Heart left ventricle (tissue), 16 donors: ENCODE measurements around the gene MYMX. TPM values are rescaled to one million over a fixed set of nuclear protein-coding genes. Genes with fewer than 3 reads are reported as not detected.
A peak's percentile ranks its signal among the peaks of the same experiment; 100 is the strongest.

Experiments used
- ATAC-seq, 4 donors: fragments of 200-7000 bp; cut with Tn5 transposase; one replicate each; pipeline ENCODE4 v1.9.1; 2020 to 2022; ENCODE audit warnings: moderate library complexity in 4 of 4, mild to moderate bottlenecking in 3 of 4, moderate number of reproducible peaks in 1 of 4
- DNase-seq, 5 donors: peaks; one replicate each; pipeline ENCODE4 v3.0.0-alpha.2; 2020
- H3K27ac ChIP-seq, 12 donors: fragments of 200-600 bp; sonication (generic) in 4 of 12; one replicate each; pipeline versions ENCODE4 v1.5.0 to v1.8.0; 2016 to 2022; ENCODE audit warnings: mild to moderate bottlenecking in 2 of 12
- H3K27me3 ChIP-seq, 9 donors: fragments of 200-600 bp; sonication (generic) in 2 of 9; one replicate each; pipeline versions ENCODE4 v1.5.1 to v1.8.0; 2016 to 2022; ENCODE audit warnings: mild to moderate bottlenecking in 3 of 9
- H3K36me3 ChIP-seq, 9 donors: fragments of 200-600 bp; sonication (generic) in 2 of 9; one replicate each; pipeline versions ENCODE4 v1.5.0 to v1.8.0; 2018 to 2022; ENCODE audit warnings: mild to moderate bottlenecking in 2 of 9
- H3K4me1 ChIP-seq, 12 donors: fragments of 200-600 bp; sonication (generic) in 4 of 12; one replicate each; pipeline versions ENCODE4 v1.5.0 to v1.8.0; 2016 to 2022; ENCODE audit warnings: mild to moderate bottlenecking in 3 of 12
- H3K4me3 ChIP-seq, 12 donors: fragments of 200-600 bp; sonication (generic) in 4 of 12; one replicate each; pipeline versions ENCODE4 v1.5.0 to v1.8.0; 2017 to 2022; ENCODE audit warnings: mild to moderate bottlenecking in 9 of 12, moderate library complexity in 4 of 12
- H3K9me3 ChIP-seq, 12 donors: fragments of 200-600 bp; sonication (generic) in 4 of 12; one replicate each; pipeline versions ENCODE4 v1.5.0 to v1.8.0; 2016 to 2022; ENCODE audit warnings: mild to moderate bottlenecking in 1 of 12
- CTCF ChIP-seq, 12 donors: fragments of 200-600 bp; sonication (generic) in 4 of 12; IDR thresholded peaks; one replicate each; pipeline versions ENCODE4 v1.5.0 to v1.8.0; 2018 to 2022; ENCODE audit warnings: antibody characterized with exemption in 12 of 12, mild to moderate bottlenecking in 5 of 12
- POLR2A ChIP-seq, 2 donors: fragments of 450-650 bp; IDR thresholded peaks; one replicate each; pipeline ENCODE4 v1.6.1; 2017; ENCODE audit warnings: antibody characterized with exemption in 2 of 2, mild to moderate bottlenecking in 2 of 2, moderate library complexity in 2 of 2
- WGBS, 4 donors: extraction: QIAGEN DNeasy Blood & Tissue Kit in 2 of 4; methylation state at CpG; one replicate each; pipeline versions ENCODE4 v1.1.5 to v1.1.7; 2013 to 2018; 5-methylcytosine and 5-hydroxymethylcytosine counted together
- intact Hi-C, 10 donors: fragments of 100-400 bp; cut with DNase I; formaldehyde crosslinking; loops; one replicate each; pipeline versions ENCODE4 v1.11.1 to v1.14.2; 2022
- polyA plus RNA-seq, 2 donors: library from polyadenylated mRNA; stranded (reverse); fragments of 200-250 nt; gene quantifications; one replicate each; pipeline ENCODE4 v1.2.3, GENCODE V29; 2013
- total RNA-seq, 9 donors: library from RNA; depleted of rRNA in 2 of 9; stranded (reverse); fragments of >200 nt in 2 of 9; fragmentation: NEBNext Ultra II Directional in 3 of 9; extraction: Animal tissue kit (Norgen Biotek cat#: 25700) in 3 of 9; gene quantifications; one replicate each; pipeline versions ENCODE4 v1.1.0 to v1.2.4, GENCODE V29; 2016 to 2023
- donor health status: ischemic (EF 13 %, LVEDD 7.1; RV severe dilation, severe dysfunction).
- donor health status: healthy with polysubstance abuse.
- donor health status: DM: no; HTN: yes; CAD: no.
- donor health status: DM: no; HTN: no; CAD: no.
- donor health status: ischemic (EF 25% LVEDD 6.9; RV normal size, moderate dysfunction).
- donor health status: ischemic (EF 25% LVEDD 5.7; RV mildly dilated, moderate dysfunction).
- donor health status: healthy.
- donor health status: DM: yes; HTN: yes; CAD: no.
- donor health status: ischemic (EF 35%, LVEDD 5.7; RV mildly dilated, moderate dysfunction).
- donor health status: nonischemic (EF 11% LVEDD 7.7; RV severe dilation, severe dysfunction).
- donor health status: DM: yes; HTN: yes; CAD: no.
- donor health status: PGD.
- donor health status: ischemic (EF 29% LVEDD 5.4; RV normal size, mild dysfunction).
- donor health status: nonischemic (EF 23%, LVEDD 6.1; RV moderate dilation, normal function).

MYMX gene
- total and polyA plus RNA-seq, 11 donors = 0.31 to 0.96 (median 0.60) TPM; not detected in 4

- 31 to 36% (median 35%) methylated on average over 15 of the region's 15 CpGs for WGBS, 4 donors
- ATAC-seq = peak in 2 of 4 donors; percentile 0 to 3
- Histone ChIP-seq H3K4me3 (peak overlapping the region; percentile 60 to 99 (median 88)), H3K4me1 (peaks cover 3 to 59% (median 24%) of the 10 kb centered on the region in 12 donors), H3K27ac (peak overlapping the region in 11 of 12 donors; percentile 86 to 97 (median 94)), H3K9me3 (no peaks in the 10 kb centered on the region), H3K27me3 (no peaks in the 10 kb centered on the region), H3K36me3 (peaks cover 5 to 76% (median 54%) of the 10 kb centered on the region in 9 donors)
- no peak for TF ChIP-seq POLR2A (IDR thresholded peaks at IDR 0.05)
- TF ChIP-seq CTCF (IDR thresholded peaks at IDR 0.05) = no peak
- no peak for DNase-seq
- intact Hi-C loops = loop anchor here in 5 of 10 donors (5.0 to 10.0 kb wide), 3 partner anchors 84 to 161 kb away; no protein-coding TSS in a partner anchor
Measured at GRCh38 chr6:44255871-44256774, 39.4 kb downstream of the MYMX start.

GRCh38 chr6:44256775-44257024 lies 40.0 kb downstream of the MYMX start:
- TF ChIP-seq POLR2A (IDR thresholded peaks at IDR 0.05) (no peak), CTCF (IDR thresholded peaks at IDR 0.05) (no peak)
- 0 to 4% (median 0%) methylated on average over 5 to 12 of the region's 12 CpGs for WGBS, 4 donors
- H3K9me3 ChIP-seq = no peaks in the 10 kb centered on the region
- ATAC-seq (no peak), DNase-seq (no peak)
- no peaks in the 10 kb centered on the region for H3K27me3 ChIP-seq
- H3K27ac ChIP-seq = peak overlapping the region; percentile 75 to 97 (median 94)
- H3K4me3 ChIP-seq = peak overlapping the region; percentile 60 to 99 (median 88)
- H3K4me1 ChIP-seq = peaks cover 3 to 53% (median 23%) of the 10 kb centered on the region in 12 donors
- H3K36me3 ChIP-seq = peaks cover 5 to 76% (median 49%) of the 10 kb centered on the region in 9 donors
- intact Hi-C loops = loop anchor here in 5 of 10 donors (5.0 to 10.0 kb wide), 3 partner anchors 84 to 162 kb away; no protein-coding TSS in a partner anchor

GRCh38 chr6:44257025-44257752 lies 40.5 kb downstream of the MYMX start, which contains the start of gene SLC35B2:
SLC35B2 (minus strand) TSS chr6:44257528; CDS start chr6:44257410, 118 bp downstream.
- DNase-seq (peak; percentile 71 to 83 (median 75)), ATAC-seq (peak; percentile 59 to 77 (median 75))
- peak within 1 kb of the TSS; percentile 75 to 97 (median 94) for H3K27ac ChIP-seq
- intact Hi-C loops = loop anchor here in 5 of 10 donors (5.0 to 10.0 kb wide), 3 partner anchors 85 to 162 kb away; no protein-coding TSS in a partner anchor
- peak within 1 kb of the TSS; percentile 60 to 99 (median 88) for H3K4me3 ChIP-seq
- TF ChIP-seq POLR2A (IDR thresholded peaks at IDR 0.05) (peak in 1 of 2 donors; percentile 80), CTCF (IDR thresholded peaks at IDR 0.05) (peak; percentile 48 to 94 (median 78))
- H3K4me1 ChIP-seq = peaks cover 3 to 50% (median 23%) of the 10 kb centered on the region in 12 donors
- peaks cover 5 to 76% (median 44%) of the 10 kb centered on the region in 9 donors for H3K36me3 ChIP-seq
- no peaks in the 10 kb centered on the region for H3K27me3 ChIP-seq
- 0 to 1% (median 1%) methylated on average over 13 to 80 of the region's 80 CpGs for WGBS, 4 donors
- no peaks in the 10 kb centered on the region for H3K9me3 ChIP-seq
